ENCODE data around the gene ZFYVE28. TPM values are rescaled to one million over a fixed set of nuclear protein-coding genes. Genes with fewer than 3 reads are reported as not detected.

The ZFYVE28 gene
- total and polyA plus RNA-seq, 3 experiments from 2014 or later: 12.9 to 14.8 (median 13.2) TPM

DNA sequence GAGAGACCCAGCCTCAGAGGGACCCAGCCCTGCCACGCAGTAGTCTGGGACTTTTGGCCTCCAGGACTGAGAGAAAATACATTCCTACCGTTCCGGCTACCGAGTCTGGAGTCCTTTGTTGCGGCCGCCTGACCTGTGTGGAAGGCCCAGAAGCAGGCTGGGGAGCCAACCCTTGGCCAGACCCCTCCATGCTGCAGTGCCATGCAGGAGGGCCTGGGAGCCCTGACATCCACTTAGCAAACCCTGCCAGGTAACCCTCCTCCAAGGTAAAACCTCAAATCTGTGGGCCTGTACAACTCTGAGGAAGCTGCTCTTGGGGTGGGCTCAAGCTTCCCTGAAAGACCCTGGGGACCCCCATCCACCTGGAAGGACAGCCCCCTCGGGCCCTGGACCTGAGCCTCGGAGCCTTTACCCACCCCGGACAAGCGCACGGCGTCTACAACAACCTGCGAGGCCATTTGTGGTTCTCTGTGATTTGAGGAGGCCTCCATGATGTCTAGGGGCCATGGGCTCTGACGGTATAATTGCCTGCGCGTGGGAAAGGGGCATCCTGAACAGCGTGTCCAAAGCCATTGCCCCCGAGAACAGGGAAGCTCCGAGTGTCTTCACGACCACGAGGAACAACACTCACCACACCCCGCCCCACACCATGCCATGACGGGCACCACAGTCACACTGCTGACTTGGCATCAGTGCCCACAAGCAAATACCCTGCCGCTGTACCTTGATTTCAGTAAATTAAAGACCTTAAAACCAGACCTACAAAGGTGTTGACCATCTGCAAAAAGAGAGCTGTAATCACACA, 58.7 kb downstream of the ZFYVE28 start:
- Mint-ChIP-seq H3K36me3 (no peaks in the 10 kb centered on the region), H3K4me3 (no peak overlapping the region), H3K4me1 (peaks cover 12 to 43% (median 21%) of the 10 kb centered on the region in 3 donors), H3K9me3 (no peaks in the 10 kb centered on the region), H3K27me3 (no peaks in the 10 kb centered on the region), H3K27ac (peak overlapping the region in 1 of 8 donors; percentile 21)
- ChIA-PET POLR2A (no interaction called here), CTCF (no interaction called here)
- no peaks in the 10 kb centered on the region for H3K36me3 ChIP-seq (ENCODE audit: insufficient read depth, low read length)
- H3K4me3 ChIP-seq (ENCODE audit: low read length): no peak overlapping the region
- H3K27me3 ChIP-seq (ENCODE audit: insufficient read depth, low read length, poor library complexity, severe bottlenecking): no peaks in the 10 kb centered on the region
- DNase-seq: no peak
- no peak overlapping the region for H3K27ac ChIP-seq (ENCODE audit: low read depth, low read length)
- peaks cover 16% of the 10 kb centered on the region for H3K4me1 ChIP-seq (ENCODE audit: insufficient read depth, low read length)
- H3K9me3 ChIP-seq (ENCODE audit: low read length): no peaks in the 10 kb centered on the region

DNA sequence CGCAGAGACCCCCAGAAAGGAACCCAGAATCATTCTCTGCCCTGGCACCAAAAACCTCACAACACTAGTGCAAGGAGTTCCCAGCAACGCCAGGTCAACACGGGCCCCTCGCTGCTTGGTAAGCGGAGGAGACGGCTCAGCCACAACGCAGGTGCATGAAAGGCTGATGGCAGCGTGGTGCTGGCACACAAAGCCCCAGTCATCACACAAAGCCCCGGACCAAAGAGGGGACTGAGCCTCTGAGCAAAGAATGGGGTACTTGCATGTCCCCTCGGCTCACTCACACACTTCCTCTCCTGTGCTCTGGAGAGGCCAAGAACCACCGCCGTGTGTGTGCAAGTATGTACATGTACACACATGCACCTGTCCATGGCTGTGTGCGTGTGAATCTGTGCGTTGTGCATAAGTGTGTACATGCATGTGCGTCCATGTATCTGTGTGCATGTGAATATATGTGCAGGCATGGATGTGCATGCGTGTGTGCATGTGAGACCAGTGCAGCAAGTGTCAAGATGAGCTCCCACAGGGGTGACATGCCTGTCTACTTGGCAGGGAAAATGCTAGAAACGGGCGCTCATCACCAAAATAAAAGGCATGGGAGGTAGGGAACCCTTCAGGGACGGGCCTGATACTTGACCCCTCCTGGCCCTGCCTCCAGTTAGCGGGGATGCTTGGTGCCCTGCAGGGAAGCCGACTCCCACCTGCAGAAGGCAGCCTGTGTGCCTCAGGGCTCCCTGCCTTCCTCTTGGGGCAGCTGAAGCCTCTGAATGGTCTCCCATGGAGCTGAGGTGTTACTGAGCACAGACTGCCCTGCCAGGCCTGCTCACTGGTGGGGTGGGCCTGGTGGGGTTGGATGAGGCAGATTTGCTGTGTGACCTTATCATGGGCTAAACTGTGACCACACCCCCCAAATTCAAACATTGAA, 60.4 kb downstream of the ZFYVE28 start:
- no peaks in the 10 kb centered on the region for H3K27me3 ChIP-seq (ENCODE audit: insufficient read depth, low read length, poor library complexity, severe bottlenecking)
- Mint-ChIP-seq H3K4me1 (peaks cover 7 to 32% (median 18%) of the 10 kb centered on the region in 3 donors), H3K36me3 (peaks cover 0 to 4% (median 0%) of the 10 kb centered on the region in 3 donors), H3K4me3 (peak overlapping the region in 1 of 7 donors; percentile 48), H3K27me3 (no peaks in the 10 kb centered on the region), H3K27ac (peak overlapping the region in 2 of 8 donors; percentile 52 to 56), H3K9me3 (no peaks in the 10 kb centered on the region)
- ChIA-PET CTCF (no interaction called here), POLR2A (no interaction called here)
- H3K4me1 ChIP-seq (ENCODE audit: insufficient read depth, low read length): peaks cover 2% of the 10 kb centered on the region
- no peaks in the 10 kb centered on the region for H3K36me3 ChIP-seq (ENCODE audit: insufficient read depth, low read length)
- H3K4me3 ChIP-seq (ENCODE audit: low read length): no peak overlapping the region
- no peak overlapping the region for H3K27ac ChIP-seq (ENCODE audit: low read depth, low read length)
- no peaks in the 10 kb centered on the region for H3K9me3 ChIP-seq (ENCODE audit: low read length)
- DNase-seq: no peak

DNA sequence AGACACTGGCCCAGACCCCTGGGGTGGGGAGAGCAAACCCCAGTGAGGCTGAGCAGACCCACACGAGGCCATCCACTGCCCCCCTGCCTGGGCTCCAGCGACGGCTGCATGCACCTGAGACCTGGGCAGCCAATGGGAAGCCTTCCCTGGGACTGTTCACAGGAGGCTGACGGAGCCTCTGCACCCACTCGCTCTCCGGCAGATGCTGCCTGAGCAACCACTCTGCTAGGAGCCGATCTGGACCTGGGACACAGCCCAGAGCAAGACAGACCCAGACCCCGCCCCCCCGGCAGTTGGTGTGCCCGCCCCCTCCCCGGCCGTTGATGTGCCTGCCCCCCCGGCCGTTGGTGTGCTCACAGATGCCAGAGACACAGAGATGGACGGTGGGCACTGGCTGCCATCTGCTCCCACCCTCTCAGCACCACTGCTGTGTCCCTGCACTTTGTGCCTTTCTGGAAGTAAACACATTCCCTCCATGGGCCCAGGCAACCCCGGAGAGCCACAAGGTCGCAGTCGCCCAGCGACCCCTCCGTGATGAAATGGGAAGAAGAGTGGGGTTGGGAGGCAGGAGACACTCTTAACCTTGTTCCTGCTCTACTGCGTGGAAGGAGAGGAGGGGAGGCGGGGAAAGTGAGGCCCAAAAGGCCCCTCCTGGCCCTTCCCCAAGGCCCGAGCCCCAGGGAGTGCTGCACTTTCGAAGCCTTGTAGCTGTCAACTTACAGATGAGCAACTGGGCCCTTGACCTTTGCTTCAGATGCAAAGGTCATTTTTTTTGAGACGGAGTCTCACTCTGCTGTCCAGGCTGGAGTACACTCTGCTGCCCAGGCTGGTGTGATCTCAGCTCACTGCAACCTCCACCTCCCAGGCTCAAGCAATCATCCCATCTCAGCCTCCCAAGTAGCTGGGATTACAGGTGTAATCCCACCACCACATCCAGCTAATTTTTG, 62.0 kb downstream of the ZFYVE28 start:
- H3K27ac Mint-ChIP-seq: peak overlapping the region in 1 of 8 donors; percentile 71
- DNase-seq: no peak
- H3K4me3 ChIP-seq (ENCODE audit: low read length): no peak overlapping the region
- H3K9me3 ChIP-seq (ENCODE audit: low read length): no peaks in the 10 kb centered on the region
- no peaks in the 10 kb centered on the region for H3K4me1 ChIP-seq (ENCODE audit: insufficient read depth, low read length)
- H3K4me3 Mint-ChIP-seq: no peak overlapping the region
- H3K27ac ChIP-seq (ENCODE audit: low read depth, low read length): no peak overlapping the region
- POLR2A ChIA-PET: no interaction called here
- peaks cover 5 to 17% (median 11%) of the 10 kb centered on the region in 3 donors for H3K4me1 Mint-ChIP-seq
- no peaks in the 10 kb centered on the region for H3K27me3 ChIP-seq (ENCODE audit: insufficient read depth, low read length, poor library complexity, severe bottlenecking)
- no peaks in the 10 kb centered on the region for H3K9me3 Mint-ChIP-seq
- CTCF ChIA-PET: no interaction called here
- H3K36me3 ChIP-seq (ENCODE audit: insufficient read depth, low read length): no peaks in the 10 kb centered on the region
- peaks cover 0 to 7% (median 0%) of the 10 kb centered on the region in 3 donors for H3K36me3 Mint-ChIP-seq
- H3K27me3 Mint-ChIP-seq: no peaks in the 10 kb centered on the region

DNA sequence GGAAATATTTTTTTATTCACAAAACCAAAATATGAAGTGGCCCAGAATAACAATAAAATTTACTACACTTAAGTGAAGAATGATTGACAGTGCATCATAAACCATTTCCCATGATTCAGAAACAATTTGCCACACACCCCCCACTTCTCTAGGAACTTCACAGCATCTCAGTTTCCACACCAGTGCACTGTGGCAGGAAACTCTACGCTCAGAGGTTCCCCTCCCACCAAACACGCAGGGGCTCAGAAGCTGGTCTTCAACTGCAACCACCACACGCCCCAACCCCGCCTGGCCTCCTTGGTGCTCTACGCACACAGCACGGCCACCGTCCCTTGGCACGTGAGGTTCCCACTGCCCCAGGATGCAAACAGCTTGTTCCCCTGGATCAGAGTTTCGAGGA, 63.7 kb downstream of the ZFYVE28 start:
- Mint-ChIP-seq H3K9me3 (no peaks in the 10 kb centered on the region), H3K27ac (peak overlapping the region in 7 of 8 donors; percentile 40 to 86 (median 55)), H3K4me3 (no peak overlapping the region), H3K4me1 (peaks cover 6 to 13% (median 8%) of the 10 kb centered on the region in 3 donors), H3K27me3 (no peaks in the 10 kb centered on the region), H3K36me3 (peaks cover 0 to 9% (median 0%) of the 10 kb centered on the region in 3 donors)
- Histone ChIP-seq H3K27ac (ENCODE audit: low read depth, low read length) (no peak overlapping the region), H3K4me3 (ENCODE audit: low read length) (no peak overlapping the region), H3K9me3 (ENCODE audit: low read length) (no peaks in the 10 kb centered on the region), H3K27me3 (ENCODE audit: insufficient read depth, low read length, poor library complexity, severe bottlenecking) (no peaks in the 10 kb centered on the region), H3K36me3 (ENCODE audit: insufficient read depth, low read length) (no peaks in the 10 kb centered on the region), H3K4me1 (ENCODE audit: insufficient read depth, low read length) (no peaks in the 10 kb centered on the region)
- peak in 2 of 5 donors; percentile 45 to 48 for DNase-seq
- ChIA-PET CTCF (interaction anchor here (1.2 to 2.5 kb wide), 4 partner anchors 73 to 137 kb away, joined by 5 to 11 read pairs (median 6); no protein-coding TSS in a partner anchor), POLR2A (no interaction called here)

DNA sequence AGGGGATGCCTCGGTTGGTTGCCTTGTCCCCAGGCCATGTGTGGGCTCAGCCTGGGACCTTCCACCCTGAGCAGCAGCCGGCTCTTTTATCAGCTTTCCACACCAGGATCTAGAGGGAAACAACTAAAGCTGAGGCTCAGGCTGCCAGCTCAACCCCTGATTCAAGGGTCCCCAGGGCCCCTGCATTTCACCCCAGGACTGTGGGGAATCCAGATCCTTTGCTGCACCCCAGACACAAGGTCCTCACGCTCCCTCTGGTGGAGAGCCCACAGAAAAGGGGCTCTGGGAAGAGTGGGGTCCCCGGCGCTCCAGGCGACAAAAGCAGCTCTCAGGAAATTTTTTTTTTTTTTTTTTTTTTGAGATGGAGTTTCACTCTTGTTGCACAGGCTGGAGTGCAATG, 64.3 kb downstream of the ZFYVE28 start:
- Mint-ChIP-seq H3K27ac (no peak overlapping the region), H3K4me3 (no peak overlapping the region), H3K4me1 (peaks cover 6 to 13% (median 9%) of the 10 kb centered on the region in 3 donors), H3K36me3 (peaks cover 0 to 9% (median 0%) of the 10 kb centered on the region in 3 donors), H3K27me3 (no peaks in the 10 kb centered on the region), H3K9me3 (no peaks in the 10 kb centered on the region)
- H3K4me1 ChIP-seq (ENCODE audit: insufficient read depth, low read length): no peaks in the 10 kb centered on the region
- H3K36me3 ChIP-seq (ENCODE audit: insufficient read depth, low read length): no peaks in the 10 kb centered on the region
- ChIA-PET CTCF (interaction anchor here (0.7 to 2.5 kb wide), 6 partner anchors 13 to 136 kb away, joined by 3 to 11 read pairs (median 6); no protein-coding TSS in a partner anchor), POLR2A (no interaction called here)
- no peak overlapping the region for H3K27ac ChIP-seq (ENCODE audit: low read depth, low read length)
- peak in 3 of 5 donors; percentile 14 to 62 (median 44) for DNase-seq
- H3K9me3 ChIP-seq (ENCODE audit: low read length): no peaks in the 10 kb centered on the region
- no peaks in the 10 kb centered on the region for H3K27me3 ChIP-seq (ENCODE audit: insufficient read depth, low read length, poor library complexity, severe bottlenecking)
- H3K4me3 ChIP-seq (ENCODE audit: low read length): no peak overlapping the region

DNA sequence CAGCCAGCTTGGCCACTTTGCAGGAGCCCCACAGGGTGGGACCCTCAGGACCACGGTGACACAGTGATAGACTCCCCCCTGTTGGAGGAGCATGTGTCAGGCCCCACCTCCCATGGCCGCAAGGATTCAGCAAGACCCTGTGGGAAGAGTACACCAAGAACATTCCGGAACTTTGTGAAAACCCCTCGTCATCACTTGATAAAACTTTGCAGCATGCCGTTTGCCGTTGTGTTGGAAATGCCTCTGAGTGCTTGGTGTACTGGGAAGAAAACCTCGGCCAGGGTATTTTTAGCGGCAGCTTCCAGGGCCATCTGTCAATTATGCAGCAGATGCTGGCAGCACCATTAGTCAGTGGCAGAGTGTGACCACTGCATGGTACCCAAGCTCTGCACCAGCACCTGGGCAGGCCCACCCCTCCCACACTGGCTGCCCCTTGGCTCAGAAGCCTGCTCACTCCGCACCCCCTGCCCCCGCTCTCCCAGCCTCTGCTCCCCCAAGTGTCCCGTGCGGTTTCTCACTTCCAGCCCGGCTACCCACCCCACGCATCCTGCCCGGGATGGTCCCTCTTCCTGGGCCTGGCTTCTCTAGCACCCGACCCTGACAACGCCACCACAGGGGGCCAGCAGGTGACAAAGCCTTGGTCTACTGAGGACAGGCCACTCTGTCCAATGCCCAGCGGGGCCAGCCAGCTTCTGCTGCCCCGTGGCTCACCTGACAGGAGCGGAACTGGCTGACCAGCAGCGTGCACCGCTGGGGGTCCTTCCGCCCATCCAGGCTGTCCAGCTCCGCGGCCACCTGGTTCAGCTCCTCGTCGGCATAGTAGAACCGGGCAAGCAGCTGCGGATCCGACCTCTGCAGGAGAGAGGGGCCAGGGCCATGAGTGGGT, 65.0 kb downstream of the ZFYVE28 start:
- Mint-ChIP-seq H3K27ac (no peak overlapping the region), H3K36me3 (peaks cover 0 to 9% (median 0%) of the 10 kb centered on the region in 3 donors), H3K9me3 (no peaks in the 10 kb centered on the region), H3K4me3 (no peak overlapping the region), H3K27me3 (no peaks in the 10 kb centered on the region), H3K4me1 (peaks cover 6 to 17% (median 9%) of the 10 kb centered on the region in 3 donors)
- Histone ChIP-seq H3K4me3 (ENCODE audit: low read length) (no peak overlapping the region), H3K4me1 (ENCODE audit: insufficient read depth, low read length) (no peaks in the 10 kb centered on the region), H3K9me3 (ENCODE audit: low read length) (no peaks in the 10 kb centered on the region), H3K27ac (ENCODE audit: low read depth, low read length) (no peak overlapping the region), H3K36me3 (ENCODE audit: insufficient read depth, low read length) (no peaks in the 10 kb centered on the region), H3K27me3 (ENCODE audit: insufficient read depth, low read length, poor library complexity, severe bottlenecking) (no peaks in the 10 kb centered on the region)
- POLR2A ChIA-PET: no interaction called here
- DNase-seq: peak in 1 of 5 donors; percentile 43
- CTCF ChIA-PET: interaction anchor here (0.7 to 2.5 kb wide), 6 partner anchors 14 to 136 kb away, joined by 3 to 11 read pairs (median 6); no protein-coding TSS in a partner anchor
